CD4-positive, CD25-positive, alpha-beta regulatory T cell (primary cell): Measurements from ENCODE around the gene COG3. TPM values are rescaled to one million over a fixed set of nuclear protein-coding genes. Genes with fewer than 3 reads are reported as not detected.

Experiments used
- ATAC-seq, 2 donors: fragments of 150-1000 bp; cut with Tn5 transposase; one replicate each; pipeline ENCODE4 v1.10.0; 2021; ENCODE audit warnings: low read depth in 2 of 2, moderate number of reproducible peaks in 2 of 2, moderate library complexity in 1 of 2
- DNase-seq, 3 donors: peaks; one replicate each; pipeline versions ENCODE4 v3.0.0 to v3.0.0-alpha.2; 2012 to 2022; ENCODE audit warnings: mixed read lengths in 1 of 3
- H3K27ac ChIP-seq: one replicate; pipeline ENCODE4 v1.7.0; 2013; ENCODE audit warnings: mild to moderate bottlenecking, low read length; ENCODE audit not compliant: insufficient read depth, poor library complexity, severe bottlenecking
- H3K27me3 ChIP-seq: one replicate; pipeline ENCODE4 v1.7.0; 2013; ENCODE audit warnings: low read length; ENCODE audit not compliant: control insufficient read depth, insufficient read depth
- H3K36me3 ChIP-seq: one replicate; pipeline ENCODE4 v1.7.0; 2013; ENCODE audit warnings: mild to moderate bottlenecking, low read length, moderate library complexity; ENCODE audit not compliant: control insufficient read depth, insufficient read depth
- H3K4me1 ChIP-seq: 2 replicates; pipeline ENCODE4 v1.7.0; 2013; ENCODE audit warnings: mild to moderate bottlenecking, low read length; ENCODE audit not compliant: insufficient read depth, control insufficient read depth, poor library complexity, severe bottlenecking
- H3K4me3 ChIP-seq: one replicate; pipeline ENCODE4 v1.7.0; 2013; ENCODE audit warnings: low read depth, mild to moderate bottlenecking, low read length, moderate library complexity
- H3K9me3 ChIP-seq, 2 experiments: 1 replicate in 1 of 2; 2 replicates in 1 of 2; pipeline ENCODE4 v1.7.0; 2013; ENCODE audit warnings: low read length in 2 of 2, mild to moderate bottlenecking in 1 of 2, moderate library complexity in 1 of 2; ENCODE audit not compliant: control insufficient read depth in 2 of 2
- H3K27ac Mint-ChIP-seq, 3 donors: one replicate each; pipeline ENCODE4 v1.8.0; 2020 to 2022; ENCODE audit warnings: mild to moderate bottlenecking in 3 of 3, mixed read lengths in 3 of 3, moderate library complexity in 2 of 3
- H3K27me3 Mint-ChIP-seq: one replicate; pipeline ENCODE4 v1.8.0; 2022; ENCODE audit warnings: mild to moderate bottlenecking, mixed read lengths
- H3K36me3 Mint-ChIP-seq: one replicate; pipeline ENCODE4 v1.8.0; 2020; ENCODE audit warnings: mixed read lengths
- H3K4me1 Mint-ChIP-seq, 4 donors: one replicate each; pipeline ENCODE4 v1.8.0; 2020 to 2022; ENCODE audit warnings: mixed read lengths in 4 of 4, mild to moderate bottlenecking in 1 of 4
- H3K4me3 Mint-ChIP-seq, 4 donors: one replicate each; pipeline ENCODE4 v1.8.0; 2020 to 2022; ENCODE audit warnings: mild to moderate bottlenecking in 4 of 4, mixed read lengths in 4 of 4, moderate library complexity in 3 of 4
- H3K9me3 Mint-ChIP-seq, 7 donors: one replicate each; pipeline ENCODE4 v1.8.0; 2020 to 2022; ENCODE audit warnings: mixed read lengths in 7 of 7, mild to moderate bottlenecking in 3 of 7, moderate library complexity in 2 of 7
- polyA plus RNA-seq, 4 donors: library from polyadenylated mRNA; unstranded; fragments of 300-500 nt; fragmentation: Illumina TruSeq; gene quantifications; one replicate each; pipeline ENCODE4 v1.2.3, GENCODE V29; 2021
- total RNA-seq: library from RNA; stranded (reverse); gene quantifications from one replicate; pipeline ENCODE4 v1.2.3, GENCODE V29; 2022

Gene COG3
- total and polyA plus RNA-seq, 5 donors from 2014 or later, result 18.0 to 48.9 (median 32.3) TPM

DNA sequence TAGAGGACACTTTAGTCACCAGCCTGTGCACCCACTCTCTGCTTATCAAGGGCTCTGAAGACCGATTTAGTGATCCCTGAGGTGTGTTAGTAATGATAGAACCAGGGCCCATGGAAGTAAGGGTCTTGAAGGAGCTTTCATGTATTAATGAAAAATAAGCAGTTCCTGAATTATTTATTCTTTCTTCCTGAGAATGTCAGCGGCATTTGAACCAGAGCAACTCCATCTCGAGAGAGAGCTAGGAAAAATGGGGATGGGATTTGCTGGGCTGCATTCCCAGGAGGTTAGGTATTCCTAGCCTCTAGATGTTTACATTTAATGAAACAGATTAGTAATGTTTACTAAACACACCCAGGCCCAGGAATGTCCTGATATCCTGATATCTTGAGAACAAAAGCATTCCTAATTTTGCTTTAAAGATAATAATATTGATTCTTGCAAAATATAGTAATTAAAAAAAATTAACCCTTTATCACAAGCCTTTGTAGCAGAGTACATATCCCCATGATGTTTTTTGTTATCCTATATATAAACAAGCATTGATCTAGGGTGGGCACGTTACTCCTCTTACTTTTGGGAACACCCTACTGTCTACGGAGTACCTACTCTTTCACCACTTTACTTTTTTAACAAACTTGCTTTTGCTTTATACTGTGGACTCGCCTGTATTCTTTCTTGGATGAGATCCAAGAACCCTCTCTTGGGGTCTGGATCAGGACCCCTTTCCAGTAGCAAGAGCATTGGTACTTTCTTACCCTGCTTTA, 63.1 kb downstream of the COG3 start:
- H3K27me3 ChIP-seq, result no peaks in the 10 kb centered on the region
- Mint-ChIP-seq H3K27ac (peak overlapping the region in 1 of 3 donors; percentile 36), H3K4me3 (no peak overlapping the region), H3K4me1 (peaks cover 4 to 12% (median 9%) of the 10 kb centered on the region in 4 donors), H3K9me3 (no peaks in the 10 kb centered on the region), H3K36me3 (peaks cover 44% of the 10 kb centered on the region), H3K27me3 (no peaks in the 10 kb centered on the region)
- ATAC-seq (no peak), DNase-seq (no peak)
- H3K36me3 ChIP-seq, result peaks cover 79% of the 10 kb centered on the region
- no peak overlapping the region for H3K27ac ChIP-seq
- no peaks in the 10 kb centered on the region for H3K9me3 ChIP-seq
- no peaks in the 10 kb centered on the region for H3K4me1 ChIP-seq
- no peak overlapping the region for H3K4me3 ChIP-seq

- H3K27ac ChIP-seq, result no peak overlapping the region
- no peak overlapping the region for H3K4me3 ChIP-seq
- H3K36me3 Mint-ChIP-seq, result peaks cover 41% of the 10 kb centered on the region
- peaks cover 2 to 8% (median 7%) of the 10 kb centered on the region in 4 donors for H3K4me1 Mint-ChIP-seq
- DNase-seq, result no peak
- no peaks in the 10 kb centered on the region for H3K27me3 Mint-ChIP-seq
- peaks cover 82% of the 10 kb centered on the region for H3K36me3 ChIP-seq
- H3K4me3 Mint-ChIP-seq, result no peak overlapping the region
- peak overlapping the region in 1 of 3 donors; percentile 65 for H3K27ac Mint-ChIP-seq
- H3K9me3 ChIP-seq, result no peaks in the 10 kb centered on the region
- no peak for ATAC-seq
- no peaks in the 10 kb centered on the region for H3K4me1 ChIP-seq
- no peaks in the 10 kb centered on the region for H3K27me3 ChIP-seq
- H3K9me3 Mint-ChIP-seq, result no peaks in the 10 kb centered on the region
Measured at GRCh38 chr13:45529758-45530157, 65.0 kb downstream of the COG3 start.

DNA sequence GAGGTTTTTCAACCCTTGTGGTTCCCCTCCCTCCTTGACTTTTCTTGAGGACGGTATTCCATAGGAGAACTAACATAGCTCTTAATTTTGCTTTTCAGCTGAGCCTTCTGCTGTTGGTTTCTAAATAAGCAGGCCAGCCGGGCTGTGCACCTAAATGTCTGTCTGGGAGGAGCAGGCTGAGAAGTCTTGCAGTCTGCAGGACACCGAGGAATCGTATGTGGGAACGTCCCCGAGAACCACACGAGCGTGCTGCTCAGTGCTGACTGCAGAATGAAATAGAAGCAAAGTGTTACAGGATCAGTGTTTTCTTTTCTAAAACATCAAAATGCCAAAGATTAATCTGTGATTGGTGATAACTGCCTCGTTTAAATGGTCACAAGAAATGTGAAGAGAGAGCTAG, 69.9 kb downstream of the COG3 start:
- Mint-ChIP-seq H3K36me3 (peaks cover 27% of the 10 kb centered on the region), H3K9me3 (no peaks in the 10 kb centered on the region), H3K4me3 (no peak overlapping the region), H3K27ac (peak overlapping the region in 1 of 3 donors; percentile 60), H3K27me3 (no peaks in the 10 kb centered on the region), H3K4me1 (peaks cover 5 to 17% (median 9%) of the 10 kb centered on the region in 4 donors)
- Histone ChIP-seq H3K4me3 (no peak overlapping the region), H3K4me1 (no peaks in the 10 kb centered on the region), H3K27ac (no peak overlapping the region), H3K36me3 (peaks cover 59% of the 10 kb centered on the region), H3K27me3 (no peaks in the 10 kb centered on the region), H3K9me3 (no peaks in the 10 kb centered on the region)
- ATAC-seq (no peak), DNase-seq (no peak)

GRCh38 chr13:45536224-45536623, 71.5 kb downstream of the COG3 start:
- Histone ChIP-seq H3K27me3 (no peaks in the 10 kb centered on the region), H3K36me3 (peaks cover 44% of the 10 kb centered on the region), H3K4me1 (no peaks in the 10 kb centered on the region), H3K27ac (peak overlapping the region; percentile 7), H3K9me3 (no peaks in the 10 kb centered on the region), H3K4me3 (no peak overlapping the region)
- peaks cover 5 to 17% (median 9%) of the 10 kb centered on the region in 4 donors for H3K4me1 Mint-ChIP-seq
- ATAC-seq (no peak), DNase-seq (no peak)
- no peak overlapping the region for H3K4me3 Mint-ChIP-seq
- no peaks in the 10 kb centered on the region for H3K27me3 Mint-ChIP-seq
- H3K36me3 Mint-ChIP-seq, result peaks cover 22% of the 10 kb centered on the region
- H3K9me3 Mint-ChIP-seq, result no peaks in the 10 kb centered on the region
- no peak overlapping the region for H3K27ac Mint-ChIP-seq

DNA sequence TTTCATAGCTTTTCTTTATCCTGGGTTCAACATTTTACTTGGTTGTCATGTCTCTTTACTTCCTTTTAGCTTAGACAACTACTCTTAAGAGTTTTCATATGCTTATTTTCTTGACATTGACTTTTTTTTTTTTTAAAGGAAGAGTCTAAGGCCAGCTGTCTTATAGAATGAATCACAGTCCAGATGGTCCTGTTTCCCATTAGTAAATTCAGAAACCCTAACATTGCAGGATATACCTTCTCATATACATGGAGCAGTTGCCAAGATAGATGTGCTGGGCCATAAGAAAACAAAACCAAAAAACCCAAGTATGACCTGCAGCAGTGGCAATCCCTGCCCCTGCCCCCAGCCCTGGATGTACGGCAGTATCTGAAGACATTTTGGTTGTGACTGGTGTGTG, 72.8 kb downstream of the COG3 start:
- Histone ChIP-seq H3K27me3 (no peaks in the 10 kb centered on the region), H3K4me3 (no peak overlapping the region), H3K9me3 (no peaks in the 10 kb centered on the region), H3K27ac (no peak overlapping the region), H3K36me3 (peaks cover 33% of the 10 kb centered on the region), H3K4me1 (no peaks in the 10 kb centered on the region)
- peaks cover 13% of the 10 kb centered on the region for H3K36me3 Mint-ChIP-seq
- no peaks in the 10 kb centered on the region for H3K27me3 Mint-ChIP-seq
- ATAC-seq (no peak), DNase-seq (no peak)
- peak overlapping the region in 2 of 3 donors; percentile 1 to 26 for H3K27ac Mint-ChIP-seq
- peaks cover 5 to 17% (median 9%) of the 10 kb centered on the region in 4 donors for H3K4me1 Mint-ChIP-seq
- no peak overlapping the region for H3K4me3 Mint-ChIP-seq
- no peaks in the 10 kb centered on the region for H3K9me3 Mint-ChIP-seq

DNA sequence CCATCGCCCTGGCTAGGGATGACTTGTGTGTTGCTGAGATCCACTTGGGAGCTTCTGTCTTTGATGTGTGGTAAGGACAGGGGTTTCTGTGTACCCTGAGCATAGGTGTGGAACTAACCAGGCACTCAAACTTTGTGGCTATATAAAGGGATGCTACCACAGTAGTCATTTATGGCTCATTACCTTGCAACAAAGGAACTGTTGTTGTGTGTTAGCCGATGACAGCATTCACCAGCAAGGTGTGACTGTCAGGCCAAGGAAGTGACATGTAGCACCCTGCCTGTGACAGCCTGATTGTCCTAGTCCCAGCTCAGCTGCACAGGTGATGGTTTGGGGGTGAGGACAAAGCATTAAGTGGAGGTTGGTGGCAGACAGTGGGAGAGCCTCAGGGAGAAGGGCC, 73.6 kb downstream of the COG3 start:
- H3K9me3 ChIP-seq, result no peaks in the 10 kb centered on the region
- no peaks in the 10 kb centered on the region for H3K9me3 Mint-ChIP-seq
- ATAC-seq, result no peak
- H3K27ac Mint-ChIP-seq, result peak overlapping the region in 1 of 3 donors; percentile 1
- H3K4me1 Mint-ChIP-seq, result peaks cover 5 to 17% (median 9%) of the 10 kb centered on the region in 4 donors
- no peak overlapping the region for H3K4me3 ChIP-seq
- no peak overlapping the region for H3K4me3 Mint-ChIP-seq
- no peaks in the 10 kb centered on the region for H3K27me3 Mint-ChIP-seq
- peaks cover 6% of the 10 kb centered on the region for H3K36me3 Mint-ChIP-seq
- H3K27ac ChIP-seq, result no peak overlapping the region
- H3K4me1 ChIP-seq, result no peaks in the 10 kb centered on the region
- H3K36me3 ChIP-seq, result peaks cover 26% of the 10 kb centered on the region
- no peak for DNase-seq
- no peaks in the 10 kb centered on the region for H3K27me3 ChIP-seq

DNA sequence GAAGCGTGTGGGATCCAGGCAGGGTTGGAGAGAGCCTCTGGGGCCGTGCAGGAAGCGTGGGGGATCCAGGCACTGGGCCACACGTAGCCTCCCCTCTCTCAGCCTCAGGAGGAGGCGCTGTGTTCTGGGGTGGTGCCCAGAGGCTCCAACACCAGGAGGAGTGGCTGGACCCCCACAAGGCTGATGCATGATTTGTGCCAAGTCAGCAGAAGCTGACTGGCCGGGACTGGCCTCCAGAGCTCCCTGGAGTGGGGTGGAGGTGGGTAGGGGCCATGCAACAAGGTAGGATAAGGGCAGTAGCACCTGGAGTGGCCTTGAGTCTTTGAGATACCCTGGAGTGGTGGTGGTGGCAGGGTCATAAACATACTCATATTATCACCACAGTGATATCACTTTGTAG, 75.5 kb downstream of the COG3 start:
- Histone ChIP-seq H3K4me1 (no peaks in the 10 kb centered on the region), H3K9me3 (no peaks in the 10 kb centered on the region), H3K27ac (no peak overlapping the region), H3K36me3 (peaks cover 8% of the 10 kb centered on the region), H3K27me3 (no peaks in the 10 kb centered on the region), H3K4me3 (no peak overlapping the region)
- H3K4me1 Mint-ChIP-seq, result peaks cover 5 to 17% (median 8%) of the 10 kb centered on the region in 4 donors
- peak overlapping the region in 1 of 3 donors; percentile 89 for H3K27ac Mint-ChIP-seq
- ATAC-seq, result no peak
- H3K9me3 Mint-ChIP-seq, result no peaks in the 10 kb centered on the region
- H3K4me3 Mint-ChIP-seq, result no peak overlapping the region
- peaks cover 4% of the 10 kb centered on the region for H3K36me3 Mint-ChIP-seq
- H3K27me3 Mint-ChIP-seq, result no peaks in the 10 kb centered on the region
- DNase-seq, result no peak

DNA sequence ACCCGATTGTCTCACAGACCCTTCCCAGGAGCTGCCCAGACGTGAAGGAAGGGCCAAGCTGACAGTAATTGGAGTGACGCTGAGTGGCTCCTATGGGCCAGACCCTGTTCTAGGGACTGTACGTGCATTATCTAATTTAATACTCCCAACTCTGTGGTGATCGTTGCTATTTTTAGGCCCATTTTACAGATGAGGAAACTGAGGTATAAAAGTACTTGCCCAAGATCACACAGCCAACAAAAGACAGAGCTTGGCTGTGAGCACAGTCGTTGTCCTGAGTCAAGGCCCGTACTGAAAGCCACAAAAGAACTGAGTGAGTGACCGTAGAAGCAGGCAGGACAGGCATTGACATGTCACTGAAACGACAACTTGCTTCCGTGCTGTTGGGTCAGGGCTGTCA, 76.1 kb downstream of the COG3 start:
- H3K27ac Mint-ChIP-seq, result no peak overlapping the region
- peaks cover 2% of the 10 kb centered on the region for H3K36me3 Mint-ChIP-seq
- Histone ChIP-seq H3K9me3 (no peaks in the 10 kb centered on the region), H3K4me3 (no peak overlapping the region), H3K4me1 (no peaks in the 10 kb centered on the region), H3K27ac (no peak overlapping the region), H3K36me3 (peaks cover 2% of the 10 kb centered on the region), H3K27me3 (no peaks in the 10 kb centered on the region)
- no peaks in the 10 kb centered on the region for H3K9me3 Mint-ChIP-seq
- H3K4me3 Mint-ChIP-seq, result no peak overlapping the region
- no peaks in the 10 kb centered on the region for H3K27me3 Mint-ChIP-seq
- DNase-seq, result no peak
- H3K4me1 Mint-ChIP-seq, result peaks cover 4 to 17% (median 6%) of the 10 kb centered on the region in 4 donors
- ATAC-seq, result no peak
